HEK293 (cell line): ENCODE measurements around the gene LDLRAD4.
"Not testable (repeated sequence)": the region's sequence is repeated elsewhere in the genome, so short reads cannot be mapped to it uniquely, and the experiment has no call there.

Source experiments
- CTCF ChIA-PET: fragments of 350-600 bp; formaldehyde crosslinking; extraction: SDS; loops from one replicate; lab custom pipeline; 2021; ENCODE audit warnings: antibody characterized with exemption; lab: Yijun Ruan, JAX
- POLR2A ChIA-PET: fragments of 300-600 bp; formaldehyde crosslinking; extraction: SDS; loops from one replicate; lab custom pipeline; 2020; ENCODE audit warnings: antibody characterized with exemption, inconsistent platforms; lab: Yijun Ruan, JAX
- H3K27ac ChIP-seq: fragments of 200-500 bp; sonication (Bioruptor generic); 2 replicates; pipeline ENCODE4 v1.5.1; 2014; ENCODE audit warnings: low read depth, low read length, control low read depth, inconsistent platforms; ENCODE audit errors: extremely low read depth
- H3K36me3 ChIP-seq, 2 experiments: fragments of 200-500 bp in 1 of 2; sonication (Bioruptor generic) in 1 of 2; 1 replicate in 1 of 2; 2 replicates in 1 of 2; pipeline ENCODE4 v1.5.1; 2014 to 2017; ENCODE audit warnings: inconsistent platforms in 2 of 2, low read length in 2 of 2; ENCODE audit not compliant: control insufficient read depth in 2 of 2, insufficient read depth in 1 of 2
- H3K4me1 ChIP-seq: fragments of 200-500 bp; sonication (Bioruptor generic); 2 replicates; pipeline ENCODE4 v1.5.1; 2014; ENCODE audit warnings: mild to moderate bottlenecking, low read length, inconsistent platforms; ENCODE audit not compliant: control insufficient read depth, insufficient read depth
- H3K4me3 ChIP-seq: 2 replicates; pipeline ENCODE4 v1.5.1; 2011; ENCODE audit warnings: low read depth, mild to moderate bottlenecking, control low read depth, low read length, moderate library complexity
- H3K9me3 ChIP-seq: fragments of 200-500 bp; sonication (Bioruptor generic); 2 replicates; pipeline ENCODE4 v1.5.1; 2014; ENCODE audit warnings: low read depth, low read length, inconsistent platforms; ENCODE audit not compliant: control insufficient read depth, insufficient read depth
- GLI4 ChIP-seq: fragments of 450-650 bp; formaldehyde crosslinking; IDR thresholded peaks from 2 replicates; pipeline ENCODE4 v1.5.1; 2016; ENCODE audit warnings: missing biosample characterization, missing genetic modification characterization
- GLIS2 ChIP-seq: fragments of 450-650 bp; formaldehyde crosslinking; IDR thresholded peaks from 2 replicates; pipeline ENCODE4 v1.5.1; 2016; ENCODE audit warnings: missing biosample characterization, missing genetic modification characterization
- KLF9 ChIP-seq: fragments of 450-650 bp; formaldehyde crosslinking; IDR thresholded peaks from 2 replicates; pipeline ENCODE4 v1.5.1; 2016; ENCODE audit warnings: missing biosample characterization, missing genetic modification characterization, low read depth
- MZF1 ChIP-seq: fragments of 450-650 bp; formaldehyde crosslinking; IDR thresholded peaks from 2 replicates; pipeline ENCODE4 v1.5.1; 2017; ENCODE audit warnings: missing biosample characterization, missing genetic modification characterization, borderline replicate concordance
- SALL2 ChIP-seq: fragments of 450-650 bp; formaldehyde crosslinking; IDR thresholded peaks from 2 replicates; pipeline ENCODE4 v1.5.0; 2017; ENCODE audit warnings: missing biosample characterization, mild to moderate bottlenecking, missing genetic modification characterization, borderline replicate concordance
- TCF7L2 ChIP-seq: IDR thresholded peaks from 2 replicates; pipeline ENCODE4 v1.6.1; 2011; ENCODE audit warnings: low read depth, mild to moderate bottlenecking, inconsistent platforms, low read length, moderate library complexity, borderline replicate concordance
- ZBTB21 ChIP-seq: fragments of 450-650 bp; formaldehyde crosslinking; IDR thresholded peaks from 2 replicates; pipeline ENCODE4 v1.5.1; 2017; ENCODE audit warnings: missing biosample characterization, missing genetic modification characterization
- ZBTB7A ChIP-seq: fragments of 450-650 bp; formaldehyde crosslinking; IDR thresholded peaks from 2 replicates; pipeline ENCODE4 v1.5.1; 2016; ENCODE audit warnings: low read depth, missing biosample characterization, missing genetic modification characterization
- ZEB2 ChIP-seq: fragments of 450-650 bp; formaldehyde crosslinking; IDR thresholded peaks from 2 replicates; pipeline ENCODE4 v1.5.1; 2016; ENCODE audit warnings: missing biosample characterization, missing genetic modification characterization
- ZNF146 ChIP-seq: fragments of 450-650 bp; formaldehyde crosslinking; IDR thresholded peaks from 2 replicates; pipeline ENCODE4 v1.5.1; 2016; ENCODE audit warnings: missing biosample characterization, missing genetic modification characterization
- ZNF24 ChIP-seq: fragments of 450-650 bp; formaldehyde crosslinking; IDR thresholded peaks from 2 replicates; pipeline ENCODE4 v1.5.1; 2016; ENCODE audit warnings: missing biosample characterization, missing genetic modification characterization
- ZNF501 ChIP-seq: fragments of 450-650 bp; formaldehyde crosslinking; IDR thresholded peaks from 2 replicates; pipeline ENCODE4 v1.5.1; 2016; ENCODE audit warnings: missing biosample characterization, missing genetic modification characterization
- ZNF510 ChIP-seq: fragments of 450-650 bp; formaldehyde crosslinking; IDR thresholded peaks from 2 replicates; pipeline ENCODE4 v1.5.1; 2018; ENCODE audit warnings: mild to moderate bottlenecking, missing genetic modification characterization, missing biosample characterization; ENCODE audit not compliant: insufficient replicate concordance
- ZNF596 ChIP-seq: fragments of 450-650 bp; IDR thresholded peaks from 2 replicates; pipeline ENCODE4 v1.5.0; 2018; ENCODE audit warnings: missing biosample characterization, mild to moderate bottlenecking, missing genetic modification characterization, moderate library complexity
- ZNF610 ChIP-seq: fragments of 450-650 bp; formaldehyde crosslinking; IDR thresholded peaks from 2 replicates; pipeline ENCODE4 v1.5.1; 2016; ENCODE audit warnings: missing biosample characterization, missing genetic modification characterization, borderline replicate concordance
- ZNF777 ChIP-seq: fragments of 450-650 bp; formaldehyde crosslinking; IDR thresholded peaks from 2 replicates; pipeline ENCODE4 v1.5.1; 2017; ENCODE audit warnings: missing biosample characterization, missing genetic modification characterization, borderline replicate concordance
- ZSCAN23 ChIP-seq: fragments of 450-650 bp; formaldehyde crosslinking; IDR thresholded peaks from 2 replicates; pipeline ENCODE4 v1.5.1; 2016; ENCODE audit warnings: missing biosample characterization, missing genetic modification characterization
- TF ChIP-seq, protein P1 (sequence below): IDR thresholded peaks from 2 replicates; pipeline ENCODE4 v1.6.1; 2011; ENCODE audit warnings: mild to moderate bottlenecking, low read depth, low read length, borderline replicate concordance
- TF ChIP-seq, protein P2 (sequence below): fragments of 450-650 bp; formaldehyde crosslinking; IDR thresholded peaks from 2 replicates; pipeline ENCODE4 v1.5.1; 2016; ENCODE audit warnings: missing biosample characterization, missing genetic modification characterization
- TF ChIP-seq, protein P3 (sequence below): fragments of 450-650 bp; formaldehyde crosslinking; IDR thresholded peaks from 2 replicates; pipeline ENCODE4 v1.5.1; 2016; ENCODE audit warnings: missing biosample characterization, missing genetic modification characterization

The LDLRAD4 gene

DNA sequence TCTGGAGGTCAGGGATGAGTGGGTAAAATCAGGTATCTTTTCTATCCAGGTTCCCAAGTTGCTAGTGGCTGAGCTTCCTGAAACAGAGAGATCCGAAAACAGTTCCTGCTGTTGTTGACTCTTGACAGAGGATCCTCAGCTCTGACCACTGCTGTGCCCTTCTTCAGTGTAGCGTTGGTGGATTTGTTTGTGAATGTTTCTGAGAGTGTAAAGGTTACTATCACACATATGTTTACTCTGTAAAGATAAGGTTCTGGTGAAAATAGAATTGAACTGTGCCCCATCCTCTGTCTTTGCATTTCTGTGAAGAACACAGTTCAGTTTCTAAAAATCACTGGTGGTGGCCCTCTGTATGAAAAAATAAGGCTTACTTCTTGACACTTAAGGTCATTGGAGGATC lies 119.8 kb downstream of the LDLRAD4 start:
- Histone ChIP-seq H3K36me3 (no peaks in the 10 kb centered on the region), H3K9me3 (peaks cover 3% of the 10 kb centered on the region), H3K4me3 (no peak overlapping the region), H3K4me1 (peaks cover 3% of the 10 kb centered on the region; the same call in 1 of the 2 replicates), H3K27ac (no peak overlapping the region)
- POLR2A ChIA-PET, result no interaction called here
- TF ChIP-seq ZNF510 (tag by site-specific recombination) (no peak), MZF1 (no peak), ZNF501 (tag by site-specific recombination) (no peak), ZEB2 (tag by site-specific recombination) (no peak)
- TF ChIP-seq, protein P1, sequence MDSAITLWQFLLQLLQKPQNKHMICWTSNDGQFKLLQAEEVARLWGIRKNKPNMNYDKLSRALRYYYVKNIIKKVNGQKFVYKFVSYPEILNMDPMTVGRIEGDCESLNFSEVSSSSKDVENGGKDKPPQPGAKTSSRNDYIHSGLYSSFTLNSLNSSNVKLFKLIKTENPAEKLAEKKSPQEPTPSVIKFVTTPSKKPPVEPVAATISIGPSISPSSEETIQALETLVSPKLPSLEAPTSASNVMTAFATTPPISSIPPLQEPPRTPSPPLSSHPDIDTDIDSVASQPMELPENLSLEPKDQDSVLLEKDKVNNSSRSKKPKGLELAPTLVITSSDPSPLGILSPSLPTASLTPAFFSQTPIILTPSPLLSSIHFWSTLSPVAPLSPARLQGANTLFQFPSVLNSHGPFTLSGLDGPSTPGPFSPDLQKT, result no peak
- TF ChIP-seq, protein P2, sequence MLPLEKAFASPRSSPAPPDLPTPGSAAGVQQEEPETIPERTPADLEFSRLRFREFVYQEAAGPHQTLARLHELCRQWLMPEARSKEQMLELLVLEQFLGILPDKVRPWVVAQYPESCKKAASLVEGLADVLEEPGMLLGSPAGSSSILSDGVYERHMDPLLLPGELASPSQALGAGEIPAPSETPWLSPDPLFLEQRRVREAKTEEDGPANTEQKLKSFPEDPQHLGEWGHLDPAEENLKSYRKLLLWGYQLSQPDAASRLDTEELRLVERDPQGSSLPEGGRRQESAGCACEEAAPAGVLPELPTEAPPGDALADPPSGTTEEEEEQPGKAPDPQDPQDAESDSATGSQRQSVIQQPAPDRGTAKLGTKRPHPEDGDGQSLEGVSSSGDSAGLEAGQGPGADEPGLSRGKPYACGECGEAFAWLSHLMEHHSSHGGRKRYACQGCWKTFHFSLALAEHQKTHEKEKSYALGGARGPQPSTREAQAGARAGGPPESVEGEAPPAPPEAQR, result no peak
- CTCF ChIA-PET, result interaction anchor here (1.4 kb wide), 1 partner anchor 12 kb away, joined by 4 read pairs; no protein-coding TSS in a partner anchor

DNA sequence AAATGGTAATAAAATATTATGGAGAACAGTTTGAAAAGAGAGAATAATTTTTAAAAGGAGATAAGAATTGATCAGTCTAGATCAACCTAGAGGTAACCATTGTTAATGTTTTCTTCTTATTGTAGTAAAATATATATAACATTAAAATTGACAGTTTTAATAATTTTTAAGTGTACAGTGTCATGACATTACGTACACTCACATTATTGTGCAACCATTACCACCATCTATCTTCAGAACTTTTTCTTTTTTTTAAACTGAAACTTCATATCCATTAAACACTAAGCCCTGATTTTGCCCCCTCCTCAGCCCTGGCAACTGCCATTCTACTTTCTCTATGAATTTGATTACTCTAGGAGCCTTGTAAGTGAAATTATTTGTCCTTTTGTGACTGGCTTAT lies 121.1 kb downstream of the LDLRAD4 start:
- ChIA-PET CTCF (interaction anchor here (1.4 kb wide), 1 partner anchor 11 kb away, joined by 4 read pairs; no protein-coding TSS in a partner anchor), POLR2A (no interaction called here)
- Histone ChIP-seq H3K36me3 (no peaks in the 10 kb centered on the region), H3K4me1 (peaks cover 3% of the 10 kb centered on the region; the same call in 1 of the 2 replicates), H3K27ac (no peak overlapping the region), H3K9me3 (peaks cover 3% of the 10 kb centered on the region), H3K4me3 (no peak overlapping the region)
- TF ChIP-seq ZNF24 (no peak), ZBTB7A (no peak), ZNF596 (tag by site-specific recombination) (no peak), KLF9 (tag by site-specific recombination) (no peak), ZNF146 (tag by site-specific recombination) (no peak), GLI4 (tag by site-specific recombination) (no peak), ZNF777 (no peak), ZBTB21 (tag by site-specific recombination) (no peak), GLIS2 (no peak), TCF7L2 (no peak), ZSCAN23 (no peak), SALL2 (tag by site-specific recombination) (no peak), ZNF610 (tag by site-specific recombination) (no peak)
- TF ChIP-seq, protein P3, sequence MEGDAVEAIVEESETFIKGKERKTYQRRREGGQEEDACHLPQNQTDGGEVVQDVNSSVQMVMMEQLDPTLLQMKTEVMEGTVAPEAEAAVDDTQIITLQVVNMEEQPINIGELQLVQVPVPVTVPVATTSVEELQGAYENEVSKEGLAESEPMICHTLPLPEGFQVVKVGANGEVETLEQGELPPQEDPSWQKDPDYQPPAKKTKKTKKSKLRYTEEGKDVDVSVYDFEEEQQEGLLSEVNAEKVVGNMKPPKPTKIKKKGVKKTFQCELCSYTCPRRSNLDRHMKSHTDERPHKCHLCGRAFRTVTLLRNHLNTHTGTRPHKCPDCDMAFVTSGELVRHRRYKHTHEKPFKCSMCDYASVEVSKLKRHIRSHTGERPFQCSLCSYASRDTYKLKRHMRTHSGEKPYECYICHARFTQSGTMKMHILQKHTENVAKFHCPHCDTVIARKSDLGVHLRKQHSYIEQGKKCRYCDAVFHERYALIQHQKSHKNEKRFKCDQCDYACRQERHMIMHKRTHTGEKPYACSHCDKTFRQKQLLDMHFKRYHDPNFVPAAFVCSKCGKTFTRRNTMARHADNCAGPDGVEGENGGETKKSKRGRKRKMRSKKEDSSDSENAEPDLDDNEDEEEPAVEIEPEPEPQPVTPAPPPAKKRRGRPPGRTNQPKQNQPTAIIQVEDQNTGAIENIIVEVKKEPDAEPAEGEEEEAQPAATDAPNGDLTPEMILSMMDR (tag by site-specific recombination), result no peak

DNA sequence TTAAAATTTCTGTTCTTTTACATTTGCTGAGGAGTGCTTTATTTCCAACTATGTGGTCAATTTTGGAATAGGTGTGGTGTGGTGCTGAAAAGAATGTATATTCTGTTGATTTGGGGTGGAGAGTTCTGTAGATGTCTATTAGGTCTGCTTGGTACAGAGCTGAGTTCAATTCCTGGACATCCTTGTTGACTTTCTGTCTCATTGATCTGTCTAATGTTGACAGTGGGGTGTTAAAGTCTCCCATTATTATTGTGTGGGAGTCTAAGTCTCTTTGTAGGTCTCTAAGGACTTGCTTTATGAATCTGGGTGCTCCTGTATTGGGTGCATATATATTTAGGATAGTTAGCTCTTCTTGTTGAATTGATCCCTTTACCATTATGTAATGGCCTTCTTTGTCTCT lies 127.9 kb downstream of the LDLRAD4 start:
- POLR2A ChIA-PET, CTCF ChIA-PET, H3K27ac ChIP-seq, H3K36me3 ChIP-seq, H3K9me3 ChIP-seq, H3K4me1 ChIP-seq, H3K4me3 ChIP-seq: not testable (repeated sequence)
